Measurements from ENCODE around the gene COL18A1. TPM values are rescaled to one million over a fixed set of nuclear protein-coding genes. Genes with fewer than 3 reads are reported as not detected.

COL18A1 gene
- total RNA-seq, 1 experiment from 2014 or later: 77.0 TPM

DNA sequence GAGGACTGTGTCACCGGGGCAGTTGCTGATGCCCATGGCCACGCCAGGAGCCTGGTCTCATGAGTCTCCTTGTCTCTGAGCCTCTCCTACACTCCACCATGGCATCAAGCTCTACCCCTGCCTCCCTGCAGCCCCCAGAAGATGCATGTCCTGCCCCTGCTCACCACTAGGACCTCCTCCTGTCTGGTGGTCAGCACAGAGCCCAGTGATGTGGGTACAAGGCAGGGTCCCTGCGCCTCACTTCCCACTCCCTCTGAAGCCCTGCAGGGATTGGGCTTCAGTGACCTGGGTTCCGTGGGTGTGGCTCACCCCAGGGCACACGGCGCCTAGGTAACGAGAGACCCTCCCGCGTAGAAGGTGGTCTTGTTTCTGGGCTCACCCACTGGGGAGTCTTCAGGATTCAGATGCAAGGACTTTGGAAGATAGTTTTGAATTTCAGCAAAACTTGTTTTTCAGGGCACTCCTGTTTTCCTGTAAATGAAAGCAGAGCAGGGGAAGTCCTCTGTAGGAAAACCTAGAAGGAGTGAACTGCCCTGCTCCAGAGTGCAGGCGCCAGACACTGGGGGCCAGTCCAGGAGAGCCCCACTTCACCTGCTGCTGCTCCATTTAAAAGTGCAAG lies 2.8 kb downstream of the COL18A1 start:
- no peak overlapping the region for H3K27ac ChIP-seq (ENCODE audit: low read length)
- no TSS peak for BruUV-seq (replicated peaks)
- no peaks in the 10 kb centered on the region for H3K27me3 ChIP-seq (ENCODE audit: low read length)
- DNase-seq (peak; percentile 67), ATAC-seq (no peak)
- no peak overlapping the region for H2AFZ ChIP-seq (ENCODE audit: low read length)
- no peaks in the 10 kb centered on the region for H3K9me3 ChIP-seq (ENCODE audit: low read length)
- no peaks in the 10 kb centered on the region for H3K9me2 ChIP-seq (replicated peaks; ENCODE audit: low read length)
- H3K79me2 ChIP-seq (ENCODE audit: low read length): peaks cover 56% of the 10 kb centered on the region
- TF ChIP-seq CTCF (conservative IDR thresholded peaks at IDR 0.05; ENCODE audit: low read depth, low read length): no peak
- no peak for TF ChIP-seq EZH2 (IDR thresholded peaks at IDR 0.05; ENCODE audit: low read length, unreplicated experiment)
- no peak for TF ChIP-seq EZH2phosphoT487 (IDR thresholded peaks at IDR 0.05; ENCODE audit: borderline replicate concordance, low read length)
- H3F3A ChIP-seq (ENCODE audit: low read length, unreplicated experiment): no peaks in the 10 kb centered on the region
- H3K9ac ChIP-seq (ENCODE audit: low read length): no peak overlapping the region
- H3K4me1 ChIP-seq (ENCODE audit: insufficient read depth, low read length): peaks cover 46% of the 10 kb centered on the region
- peak overlapping the region; percentile 35; the same call in 1 of the 2 replicates for H3K4me3 ChIP-seq (ENCODE audit: low read length)
- POLR2A ChIA-PET (ENCODE audit: unreplicated experiment): no interaction called here
- H3K36me3 ChIP-seq (ENCODE audit: low read depth, low read length): no peaks in the 10 kb centered on the region
- peaks cover 5% of the 10 kb centered on the region; the same call in 1 of the 2 replicates for H4K20me1 ChIP-seq (ENCODE audit: low read length)
- peak overlapping the region; percentile 88 for H3K4me2 ChIP-seq (ENCODE audit: low read length)
- CTCF ChIA-PET: interaction anchor here (1.6 kb wide), 1 partner anchor 20 kb away, joined by 9 read pairs; no protein-coding TSS in a partner anchor
- intact Hi-C loops (cut with micrococcal nuclease): no loop called here

DNA sequence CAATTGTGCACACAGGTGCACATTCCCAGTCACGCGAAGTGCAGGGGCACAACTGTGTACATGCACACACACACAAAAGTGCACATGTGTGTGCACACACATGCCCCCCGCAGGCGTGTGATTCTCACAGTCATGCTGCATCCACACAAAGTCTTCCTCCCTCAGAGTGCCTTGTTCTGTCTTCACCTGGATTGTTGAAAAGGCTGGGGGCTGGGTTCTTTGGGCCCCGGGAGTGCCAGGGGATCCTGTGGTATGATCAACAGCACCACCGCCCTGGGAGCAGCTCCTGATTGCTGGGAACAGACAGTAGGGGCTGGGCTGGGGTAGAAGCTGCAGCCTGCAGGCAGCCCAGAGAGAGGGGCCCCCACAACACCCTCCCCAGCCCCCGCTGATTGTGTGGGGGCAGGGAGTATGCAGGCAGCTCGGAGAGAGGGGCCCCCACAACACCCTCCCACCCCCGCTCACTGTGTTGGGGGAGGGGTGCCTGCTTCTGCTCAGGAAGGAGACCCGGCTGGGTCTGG lies 3.4 kb downstream of the COL18A1 start:
- no TSS peak for BruUV-seq (replicated peaks)
- Histone ChIP-seq H3K9me2 (replicated peaks; ENCODE audit: low read length) (no peaks in the 10 kb centered on the region), H3K36me3 (ENCODE audit: low read depth, low read length) (no peaks in the 10 kb centered on the region), H3K4me1 (ENCODE audit: insufficient read depth, low read length) (peaks cover 40% of the 10 kb centered on the region), H3K79me2 (ENCODE audit: low read length) (peaks cover 56% of the 10 kb centered on the region), H2AFZ (ENCODE audit: low read length) (no peak overlapping the region), H3K27me3 (ENCODE audit: low read length) (no peaks in the 10 kb centered on the region), H3K4me3 (ENCODE audit: low read length) (peak overlapping the region; percentile 35; the same call in 1 of the 2 replicates), H3K27ac (ENCODE audit: low read length) (no peak overlapping the region), H3F3A (ENCODE audit: low read length, unreplicated experiment) (no peaks in the 10 kb centered on the region), H4K20me1 (ENCODE audit: low read length) (peaks cover 5% of the 10 kb centered on the region; the same call in 1 of the 2 replicates), H3K9ac (ENCODE audit: low read length) (no peak overlapping the region), H3K4me2 (ENCODE audit: low read length) (peak overlapping the region; percentile 88), H3K9me3 (ENCODE audit: low read length) (no peaks in the 10 kb centered on the region)
- POLR2A ChIA-PET (ENCODE audit: unreplicated experiment): no interaction called here
- TF ChIP-seq CTCF (conservative IDR thresholded peaks at IDR 0.05; ENCODE audit: low read depth, low read length) (no peak), EZH2 (IDR thresholded peaks at IDR 0.05; ENCODE audit: low read length, unreplicated experiment) (no peak), EZH2phosphoT487 (IDR thresholded peaks at IDR 0.05; ENCODE audit: borderline replicate concordance, low read length) (no peak)
- intact Hi-C loops (cut with micrococcal nuclease): no loop called here
- CTCF ChIA-PET: no interaction called here
- ATAC-seq (no peak), DNase-seq (no peak)

GRCh38 chr21:45408801-45409261 lies 3.9 kb downstream of the COL18A1 start:
- no peak overlapping the region for H3K4me3 ChIP-seq (ENCODE audit: low read length)
- H3K27ac ChIP-seq (ENCODE audit: low read length): no peak overlapping the region
- no peak overlapping the region for H2AFZ ChIP-seq (ENCODE audit: low read length)
- H3K4me1 ChIP-seq (ENCODE audit: insufficient read depth, low read length): peaks cover 35% of the 10 kb centered on the region
- no peaks in the 10 kb centered on the region for H3K9me3 ChIP-seq (ENCODE audit: low read length)
- DNase-seq: no peak
- no peak for TF ChIP-seq CTCF (conservative IDR thresholded peaks at IDR 0.05; ENCODE audit: low read depth, low read length)
- H3K36me3 ChIP-seq (ENCODE audit: low read depth, low read length): no peaks in the 10 kb centered on the region
- H3K9me2 ChIP-seq (replicated peaks; ENCODE audit: low read length): no peaks in the 10 kb centered on the region
- ChIA-PET CTCF (no interaction called here), POLR2A (ENCODE audit: unreplicated experiment) (no interaction called here)
- H3F3A ChIP-seq (ENCODE audit: low read length, unreplicated experiment): no peaks in the 10 kb centered on the region
- no peaks in the 10 kb centered on the region for H3K27me3 ChIP-seq (ENCODE audit: low read length)
- H4K20me1 ChIP-seq (ENCODE audit: low read length): peaks cover 5% of the 10 kb centered on the region; the same call in 1 of the 2 replicates
- H3K4me2 ChIP-seq (ENCODE audit: low read length): no peak overlapping the region
- H3K79me2 ChIP-seq (ENCODE audit: low read length): peaks cover 56% of the 10 kb centered on the region
- no TSS peak for BruUV-seq (replicated peaks)
- intact Hi-C loops (cut with micrococcal nuclease): no loop called here
- ATAC-seq: no peak
- no peak overlapping the region for H3K9ac ChIP-seq (ENCODE audit: low read length)
